ENCODE data around the gene ARHGAP26. TPM values are rescaled to one million over a fixed set of nuclear protein-coding genes. Genes with fewer than 3 reads are reported as not detected.

The ARHGAP26 gene
- total and polyA plus RNA-seq, 2 experiments from 2014 or later: 9.5 to 16.8 TPM

DNA sequence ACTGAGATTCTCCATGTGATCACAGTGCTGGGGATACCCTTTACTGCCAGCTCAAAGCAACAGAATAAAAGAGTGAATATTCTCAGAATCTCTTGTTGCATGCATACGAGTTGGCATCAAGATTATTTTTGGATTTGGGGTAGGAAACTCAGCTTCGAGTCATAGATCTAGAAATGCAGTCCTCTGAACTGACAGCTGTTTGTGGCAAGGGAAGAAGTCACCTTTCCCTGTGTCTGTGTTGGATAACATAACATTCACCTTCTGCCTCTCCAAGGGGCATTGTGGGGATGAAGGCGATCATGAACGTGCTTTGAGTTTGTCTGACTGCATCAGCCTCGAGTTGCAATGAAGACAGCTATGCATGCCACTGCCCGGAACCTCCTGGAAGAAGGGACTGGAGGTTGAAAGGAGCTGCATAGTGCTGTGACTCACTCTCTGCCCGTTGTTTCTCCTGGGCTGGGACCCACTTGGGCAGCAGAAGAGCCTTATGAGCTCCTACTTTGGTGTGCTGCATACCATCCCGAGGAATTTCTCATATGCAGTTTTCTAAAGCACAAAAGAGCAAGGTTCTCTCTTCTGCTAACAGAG lies 231.7 kb downstream of the ARHGAP26 start:
- Histone ChIP-seq H3K79me2 (replicated peaks; ENCODE audit: insufficient read depth) (no peaks in the 10 kb centered on the region), H3K4me2 (no peak overlapping the region), H3K4me1 (ENCODE audit: insufficient read depth) (peaks cover 6% of the 10 kb centered on the region), H3K9me2 (ENCODE audit: insufficient read depth) (peaks cover 3% of the 10 kb centered on the region; the same call in 1 of the 2 replicates), H4K20me1 (replicated peaks; ENCODE audit: insufficient read depth) (no peaks in the 10 kb centered on the region), H3K36me3 (ENCODE audit: insufficient read depth) (no peaks in the 10 kb centered on the region), H3K4me3 (no peak overlapping the region), H2AFZ (no peak overlapping the region), H3K27ac (ENCODE audit: low read depth) (no peak overlapping the region), H3K27me3 (ENCODE audit: insufficient read depth) (no peaks in the 10 kb centered on the region), H3F3A (replicated peaks; ENCODE audit: low read depth) (no peaks in the 10 kb centered on the region)
- 0 out of 3 replicates have a peak, but pooled peaks cover 3% of the 10 kb centered on the region for H3K36me3 Mint-ChIP-seq (ENCODE audit: low read depth)
- DNase-seq (ENCODE audit: low spot score) (peak; percentile 39), ATAC-seq (peak; percentile 56)
- H3K4me1 Mint-ChIP-seq: peaks cover 24% of the 10 kb centered on the region
- TF ChIP-seq POLR2AphosphoS5 (IDR thresholded peaks at IDR 0.05; ENCODE audit: low read depth): no peak
- TF ChIP-seq ZNF331 (CRISPR knock-in tag; IDR thresholded peaks at IDR 0.05; ENCODE audit: low read depth): no peak
- TF ChIP-seq, protein P1, sequence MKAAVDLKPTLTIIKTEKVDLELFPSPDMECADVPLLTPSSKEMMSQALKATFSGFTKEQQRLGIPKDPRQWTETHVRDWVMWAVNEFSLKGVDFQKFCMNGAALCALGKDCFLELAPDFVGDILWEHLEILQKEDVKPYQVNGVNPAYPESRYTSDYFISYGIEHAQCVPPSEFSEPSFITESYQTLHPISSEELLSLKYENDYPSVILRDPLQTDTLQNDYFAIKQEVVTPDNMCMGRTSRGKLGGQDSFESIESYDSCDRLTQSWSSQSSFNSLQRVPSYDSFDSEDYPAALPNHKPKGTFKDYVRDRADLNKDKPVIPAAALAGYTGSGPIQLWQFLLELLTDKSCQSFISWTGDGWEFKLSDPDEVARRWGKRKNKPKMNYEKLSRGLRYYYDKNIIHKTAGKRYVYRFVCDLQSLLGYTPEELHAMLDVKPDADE (IDR thresholded peaks at IDR 0.05): no peak
- TF ChIP-seq ZNF114 (CRISPR knock-in tag; IDR thresholded peaks at IDR 0.05): no peak
- no peak for TF ChIP-seq REST (IDR thresholded peaks at IDR 0.05; ENCODE audit: unreplicated experiment)
- no peak for TF ChIP-seq EZH2phosphoT487 (IDR thresholded peaks at IDR 0.05; ENCODE audit: unreplicated experiment)
- no peak for TF ChIP-seq CTCF (conservative IDR thresholded peaks at IDR 0.05; ENCODE audit: low read depth in 2 of 2)
- TF ChIP-seq NANOG (IDR thresholded peaks at IDR 0.05; ENCODE audit: borderline replicate concordance): no peak
- no peak for TF ChIP-seq JUNB (IDR thresholded peaks at IDR 0.05; ENCODE audit: unreplicated experiment)
- no peak for TF ChIP-seq EZH2 (IDR thresholded peaks at IDR 0.05; ENCODE audit: low read depth, unreplicated experiment)
- TF ChIP-seq ZNF462 (CRISPR knock-in tag; IDR thresholded peaks at IDR 0.05): no peak
- no peak for TF ChIP-seq CREB1 (CRISPR knock-in tag; IDR thresholded peaks at IDR 0.05; ENCODE audit: low read depth)
- no peak overlapping the region for H3K4me3 Mint-ChIP-seq
- H3K27me3 Mint-ChIP-seq (ENCODE audit: insufficient read depth, low read depth, poor library complexity): no peaks in the 10 kb centered on the region
- H3K27ac Mint-ChIP-seq: peak overlapping the region; percentile 39; the same call in 1 of the 2 replicates
- no peaks in the 10 kb centered on the region for H3K9me3 Mint-ChIP-seq

Data from GM23338 (cell line).